B cell (primary cell): Measurements from ENCODE around the gene TAF5L. TPM values are rescaled to one million over a fixed set of nuclear protein-coding genes. Genes with fewer than 3 reads are reported as not detected.
A peak's percentile ranks its signal among the peaks of the same experiment; 100 is the strongest.

Experiments
- ATAC-seq: fragments of 200-7000 bp; cut with Tn5 transposase; one replicate; pipeline ENCODE4 v1.10.0; 2021; ENCODE audit warnings: low read depth, mild to moderate bottlenecking, moderate number of reproducible peaks, moderate library complexity
- CTCF ChIA-PET: fragments of 350-600 bp; sonication (Branson Sonifier 250); formaldehyde crosslinking; loops from one replicate; lab custom pipeline; 2021; ENCODE audit warnings: antibody characterized with exemption, inconsistent platforms; lab: Charles Lee
- POLR2A ChIA-PET: fragments of 350-600 bp; sonication (Branson Sonifier 250); formaldehyde crosslinking; loops from one replicate; lab custom pipeline; 2021; ENCODE audit warnings: antibody characterized with exemption; lab: Charles Lee
- DNase-seq: peaks from one replicate; pipeline ENCODE4 v3.0.0; 2013
- H2AFZ ChIP-seq: 2 replicates; pipeline ENCODE4 v1.6.1; 2012; ENCODE audit warnings: mild to moderate bottlenecking, low read depth, low read length; ENCODE audit not compliant: insufficient read depth, poor library complexity, severe bottlenecking
- H3K27ac ChIP-seq, 2 donors: 1 replicate in 1 of 2; 2 replicates in 1 of 2; pipeline ENCODE4 v1.5.1; 2012 to 2013; ENCODE audit warnings: low read length in 2 of 2, mild to moderate bottlenecking in 2 of 2, moderate library complexity in 1 of 2
- H3K27me3 ChIP-seq, 4 experiments: fragments of 200-600 bp in 1 of 4; sonication (generic) in 1 of 4; replicated peaks in 1 of 4; 1 replicate in 2 of 4; 2 replicates in 2 of 4; pipeline versions ENCODE4 v1.6.1 to v1.7.0; 2013 to 2016; ENCODE audit warnings: low read length in 3 of 4, mild to moderate bottlenecking in 2 of 4, mixed read lengths in 1 of 4, moderate library complexity in 1 of 4; ENCODE audit not compliant: insufficient read depth in 4 of 4, control insufficient read depth in 3 of 4; ENCODE audit errors: control extremely low read depth in 1 of 4
- H3K36me3 ChIP-seq, 2 experiments: replicated peaks in 1 of 2; 1 replicate in 1 of 2; 2 replicates in 1 of 2; pipeline versions ENCODE4 v1.6.1 to v1.7.1; 2013; ENCODE audit warnings: low read length in 1 of 2; ENCODE audit not compliant: insufficient read depth in 2 of 2, control insufficient read depth in 1 of 2; ENCODE audit errors: control extremely low read depth in 1 of 2, extremely low read depth in 1 of 2
- H3K4me1 ChIP-seq, 2 donors: fragments of 200-600 bp in 1 of 2; sonication (generic) in 1 of 2; 1 replicate in 1 of 2; 2 replicates in 1 of 2; pipeline versions ENCODE4 v1.5.1 to v1.6.1; 2013 to 2017; ENCODE audit warnings: low read length in 2 of 2; ENCODE audit not compliant: control insufficient read depth in 2 of 2, insufficient read depth in 2 of 2
- H3K4me2 ChIP-seq: replicated peaks from 2 replicates; pipeline ENCODE3; 2012; ENCODE audit warnings: mild to moderate bottlenecking, low read depth, low read length; ENCODE audit not compliant: poor library complexity, severe bottlenecking
- H3K4me3 ChIP-seq, 5 experiments: fragments of 200-600 bp in 1 of 5; sonication (generic) in 1 of 5; 1 replicate in 3 of 5; 2 replicates in 2 of 5; pipeline versions ENCODE4 v1.5.1 to v1.7.0; 2011 to 2016; ENCODE audit warnings: low read length in 4 of 5, mild to moderate bottlenecking in 4 of 5, low read depth in 2 of 5, control low read depth in 1 of 5, moderate library complexity in 1 of 5; ENCODE audit not compliant: insufficient read depth in 1 of 5; ENCODE audit errors: control extremely low read depth in 1 of 5, extremely low read depth in 1 of 5
- H3K79me2 ChIP-seq: fragments of 200-600 bp; sonication (generic); one replicate; pipeline ENCODE4 v1.6.0; 2016; ENCODE audit warnings: low read length; ENCODE audit not compliant: control insufficient read depth, insufficient read depth
- H3K9ac ChIP-seq: fragments of 200-600 bp; sonication (generic); 2 replicates; pipeline ENCODE4 v1.6.1; 2017; ENCODE audit warnings: mild to moderate bottlenecking, low read length, moderate library complexity
- H3K9me3 ChIP-seq, 3 donors: one replicate each; pipeline versions ENCODE4 v1.6.1 to v1.7.1; 2013; ENCODE audit warnings: low read length in 2 of 3; ENCODE audit not compliant: control insufficient read depth in 2 of 3, insufficient read depth in 1 of 3; ENCODE audit errors: control extremely low read depth in 1 of 3
- H4K20me1 ChIP-seq: 2 replicates; pipeline ENCODE4 v1.6.0; 2012; ENCODE audit warnings: mild to moderate bottlenecking, low read length; ENCODE audit not compliant: insufficient read depth, control insufficient read depth, poor library complexity, severe bottlenecking
- H3K27ac Mint-ChIP-seq: one replicate; pipeline ENCODE4 v1.8.0; 2021; ENCODE audit warnings: mixed read lengths
- H3K27me3 Mint-ChIP-seq: one replicate; pipeline ENCODE4 v1.8.0; 2021; ENCODE audit warnings: mixed read lengths
- H3K4me1 Mint-ChIP-seq: one replicate; pipeline ENCODE4 v1.8.0; 2021; ENCODE audit warnings: mixed read lengths
- H3K4me3 Mint-ChIP-seq: one replicate; pipeline ENCODE4 v1.8.0; 2021; ENCODE audit warnings: mixed read lengths
- H3K9me3 Mint-ChIP-seq: one replicate; pipeline ENCODE4 v1.8.0; 2022; ENCODE audit warnings: mixed read lengths; ENCODE audit not compliant: insufficient read depth
- EZH2 ChIP-seq: IDR thresholded peaks from 2 replicates; pipeline ENCODE4 v1.6.1; 2012; ENCODE audit warnings: borderline replicate concordance, low read depth, mild to moderate bottlenecking, moderate library complexity, low read length; ENCODE audit not compliant: insufficient read depth, poor library complexity, severe bottlenecking
- WGBS: methylation state at CpG from one replicate; pipeline ENCODE4 v1.1.5; 2013; ENCODE audit warnings: missing lambda C conversion rate; ENCODE audit not compliant: insufficient coverage; 5-methylcytosine and 5-hydroxymethylcytosine counted together
- intact Hi-C: fragments of 100-400 bp; cut with micrococcal nuclease; formaldehyde crosslinking; loops from one replicate; pipeline ENCODE4 v1.10.0; 2022
- polyA minus RNA-seq: library from RNA; depleted of rRNA, polyadenylated mRNA; stranded (reverse); fragments of >200 nt; gene quantifications from 2 replicates; pipeline ENCODE4 v1.2.3, GENCODE V29; 2012
- polyA plus RNA-seq: library from polyadenylated mRNA; depleted of rRNA; stranded (reverse); fragments of >200 nt; gene quantifications from 2 replicates; pipeline ENCODE4 v1.2.3, GENCODE V29; 2012
- total RNA-seq, 2 donors: library from RNA; stranded (reverse); fragments of 120-200 nt in 1 of 2; gene quantifications; 1 replicate in 1 of 2; 2 replicates in 1 of 2; pipeline versions ENCODE4 v1.2.3 to v1.2.4, GENCODE V29; 2013 to 2022
- TF ChIP-seq, protein P1 (sequence below): fragments of 200-600 bp; IDR thresholded peaks from one replicate; pipeline ENCODE4 v1.8.0; 2022; ENCODE audit warnings: antibody characterized with exemption, mild to moderate bottlenecking

The TAF5L gene
- total RNA-seq (21.2 and 24.0 TPM in 2 replicates), polyA plus RNA-seq (15.7 and 23.4 TPM in 2 replicates), polyA minus RNA-seq (15.7 and 22.8 TPM in 2 replicates)
- total RNA-seq (2013): 17.2 TPM

DNA sequence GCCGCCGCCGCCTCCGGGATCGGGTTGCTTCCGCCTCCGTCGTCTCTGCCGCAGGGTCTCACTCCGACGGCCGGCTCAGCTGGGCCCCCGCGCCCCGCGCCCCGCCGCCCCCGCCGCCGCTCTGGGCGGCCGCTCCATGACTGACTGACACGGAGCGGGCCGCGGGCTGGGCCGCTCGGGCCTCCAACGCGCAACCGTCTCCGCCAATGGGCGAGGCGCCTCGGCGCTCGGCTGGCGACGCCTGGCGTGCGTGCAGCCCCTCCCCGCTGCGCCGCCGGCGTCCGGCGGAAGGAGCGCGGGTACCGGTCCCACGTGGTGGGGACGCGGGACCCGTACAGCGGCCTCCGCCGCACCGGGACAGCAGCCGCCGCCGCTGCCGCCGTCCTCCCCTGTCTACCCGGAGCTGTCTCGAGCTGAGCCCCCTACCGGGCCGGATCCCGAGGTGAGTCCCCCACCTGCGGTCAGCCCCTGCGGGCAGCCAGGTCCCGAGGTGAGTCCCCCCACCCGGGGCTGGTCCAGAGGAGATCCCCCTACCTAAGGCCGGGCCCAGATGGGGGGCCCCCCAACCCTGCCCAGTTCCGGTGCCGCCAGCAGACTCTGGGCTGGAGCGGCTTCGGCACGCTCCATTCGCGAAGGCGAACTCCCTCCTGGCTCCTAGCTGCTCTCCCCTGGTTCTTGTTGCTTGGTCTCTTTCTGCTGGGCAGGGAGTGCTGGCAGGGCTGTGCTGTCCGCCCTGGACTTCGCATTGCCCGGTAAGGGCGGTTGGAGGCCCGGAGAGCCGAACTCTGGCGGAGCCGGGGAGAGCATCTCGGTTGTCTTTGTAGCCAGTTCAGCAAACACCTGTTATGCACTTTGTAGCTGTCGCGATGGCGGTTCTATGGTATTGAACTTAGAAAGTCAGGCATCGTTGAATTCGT, at the start of gene TAF5L, which contains the start of gene URB2:
Gene TAF5L (minus strand): TSS at position 208 of the 917 bp plus-strand sequence. CDS start 11,640 bp downstream, outside the sequence.
Gene URB2 (plus strand): TSS at position 333 of the 917 bp plus-strand sequence. CDS start 1,387 bp downstream, outside the sequence.
- Histone ChIP-seq H3K9me3 (no peaks in the 10 kb centered on the region), H3K4me1 (peaks cover 25 to 28% of the 10 kb centered on the region in 2 donors), H3K36me3 (no peaks in the 10 kb centered on the region), H3K27ac (peak within 1 kb of the TSS; percentile 58 to 82), H2AFZ (peak within 1 kb of the TSS; percentile 85), H3K4me2 (peak within 1 kb of the TSS; percentile 87), H3K4me3 (peak within 1 kb of the TSS; percentile 74 to 91 (median 86)), H4K20me1 (peaks cover 23% of the 10 kb centered on the region), H3K9ac (peak within 1 kb of the TSS; percentile 77), H3K79me2 (peaks cover 75% of the 10 kb centered on the region), H3K27me3 (no peaks in the 10 kb centered on the region)
- H3K27me3 Mint-ChIP-seq: no peaks in the 10 kb centered on the region
- no peak for TF ChIP-seq EZH2
- TF ChIP-seq, protein P1, sequence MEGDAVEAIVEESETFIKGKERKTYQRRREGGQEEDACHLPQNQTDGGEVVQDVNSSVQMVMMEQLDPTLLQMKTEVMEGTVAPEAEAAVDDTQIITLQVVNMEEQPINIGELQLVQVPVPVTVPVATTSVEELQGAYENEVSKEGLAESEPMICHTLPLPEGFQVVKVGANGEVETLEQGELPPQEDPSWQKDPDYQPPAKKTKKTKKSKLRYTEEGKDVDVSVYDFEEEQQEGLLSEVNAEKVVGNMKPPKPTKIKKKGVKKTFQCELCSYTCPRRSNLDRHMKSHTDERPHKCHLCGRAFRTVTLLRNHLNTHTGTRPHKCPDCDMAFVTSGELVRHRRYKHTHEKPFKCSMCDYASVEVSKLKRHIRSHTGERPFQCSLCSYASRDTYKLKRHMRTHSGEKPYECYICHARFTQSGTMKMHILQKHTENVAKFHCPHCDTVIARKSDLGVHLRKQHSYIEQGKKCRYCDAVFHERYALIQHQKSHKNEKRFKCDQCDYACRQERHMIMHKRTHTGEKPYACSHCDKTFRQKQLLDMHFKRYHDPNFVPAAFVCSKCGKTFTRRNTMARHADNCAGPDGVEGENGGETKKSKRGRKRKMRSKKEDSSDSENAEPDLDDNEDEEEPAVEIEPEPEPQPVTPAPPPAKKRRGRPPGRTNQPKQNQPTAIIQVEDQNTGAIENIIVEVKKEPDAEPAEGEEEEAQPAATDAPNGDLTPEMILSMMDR: no peak
- peak within 1 kb of the TSS; percentile 98 for H3K4me3 Mint-ChIP-seq
- WGBS: under 1% methylated on average over 97 of the region's 97 CpGs
- DNase-seq (peak; percentile 90), ATAC-seq (peak; percentile 92)
- no peaks in the 10 kb centered on the region for H3K9me3 Mint-ChIP-seq
- intact Hi-C loops: loop anchor here (1.0 to 5.0 kb wide), 6 partner anchors 67 to 1351 kb away; partner anchors contain the start of genes ARV1, CCSAP, NUP133 and RAB4A
- peaks cover 48% of the 10 kb centered on the region for H3K4me1 Mint-ChIP-seq
- ChIA-PET CTCF (interaction anchor here (4.5 kb wide), 1 partner anchor 68 kb away, joined by 38 read pairs; the partner anchor contains the start of gene ABCB10), POLR2A (interaction anchor here (1.0 to 3.0 kb wide), 3 partner anchors 8 to 68 kb away, joined by 3 to 22 read pairs (median 3); partner anchors contain the start of gene ABCB10)
- H3K27ac Mint-ChIP-seq: peak within 1 kb of the TSS; percentile 93
